BE2C (cell line): ENCODE data around the gene KARS1.

Experiments used
- DNase-seq: peaks from one replicate; pipeline ENCODE4 v3.0.0-alpha.2; 2020
- H3K27me3 ChIP-seq: fragments of 250-450 bp; sonication (Bioruptor Pico); 2 replicates; pipeline ENCODE4 v1.5.1; 2020; ENCODE audit warnings: mild to moderate bottlenecking
- H3K36me3 ChIP-seq: fragments of 250-450 bp; sonication (Bioruptor Pico); 2 replicates; pipeline ENCODE4 v1.5.1; 2020; ENCODE audit warnings: mild to moderate bottlenecking
- H3K4me1 ChIP-seq: fragments of 250-450 bp; sonication (Bioruptor Pico); 2 replicates; pipeline ENCODE4 v1.5.1; 2020
- H3K4me3 ChIP-seq: 2 replicates; pipeline ENCODE4 v1.5.1; 2011; ENCODE audit warnings: low read depth, low read length
- H3K9me3 ChIP-seq: fragments of 250-450 bp; sonication (Bioruptor Pico); 2 replicates; pipeline ENCODE4 v1.5.1; 2020
- CTCF ChIP-seq: IDR thresholded peaks from 2 replicates; pipeline ENCODE4 v1.5.1; 2012; ENCODE audit warnings: mild to moderate bottlenecking, low read depth, low read length

KARS1 gene

GRCh38 chr16:75621170-75621477, 26.3 kb downstream of the KARS1 start:
- peak; percentile 76 for TF ChIP-seq CTCF
- no peak for DNase-seq
- H3K36me3 ChIP-seq: peaks cover 11% of the 10 kb centered on the region
- H3K27me3 ChIP-seq: no peaks in the 10 kb centered on the region
- no peaks in the 10 kb centered on the region for H3K9me3 ChIP-seq
- no peak overlapping the region for H3K4me3 ChIP-seq
- H3K4me1 ChIP-seq: no peaks in the 10 kb centered on the region; the same call in 1 of the 2 replicates

GRCh38 chr16:75620326-75621169, 26.9 kb downstream of the KARS1 start:
- no peak for TF ChIP-seq CTCF
- DNase-seq: no peak
- Histone ChIP-seq H3K4me1 (no peaks in the 10 kb centered on the region; the same call in 1 of the 2 replicates), H3K27me3 (no peaks in the 10 kb centered on the region), H3K9me3 (no peaks in the 10 kb centered on the region), H3K4me3 (no peak overlapping the region), H3K36me3 (peaks cover 6% of the 10 kb centered on the region)

- Histone ChIP-seq H3K36me3 (peaks cover 11% of the 10 kb centered on the region), H3K27me3 (no peaks in the 10 kb centered on the region), H3K4me3 (no peak overlapping the region), H3K9me3 (no peaks in the 10 kb centered on the region), H3K4me1 (no peaks in the 10 kb centered on the region; the same call in 1 of the 2 replicates)
- no peak for DNase-seq
- no peak for TF ChIP-seq CTCF
Observed at GRCh38 chr16:75618780-75619179, 28.7 kb downstream of the KARS1 start.

- DNase-seq: no peak
- Histone ChIP-seq H3K9me3 (no peaks in the 10 kb centered on the region), H3K36me3 (peaks cover 21% of the 10 kb centered on the region), H3K27me3 (no peaks in the 10 kb centered on the region), H3K4me3 (no peak overlapping the region), H3K4me1 (no peaks in the 10 kb centered on the region; the same call in 1 of the 2 replicates)
- TF ChIP-seq CTCF: no peak
Observed at GRCh38 chr16:75617121-75617520, 30.3 kb downstream of the KARS1 start.

GRCh38 chr16:75616521-75617010, 30.9 kb downstream of the KARS1 start:
- no peak for TF ChIP-seq CTCF
- Histone ChIP-seq H3K36me3 (peaks cover 26% of the 10 kb centered on the region), H3K4me3 (no peak overlapping the region), H3K4me1 (no peaks in the 10 kb centered on the region), H3K9me3 (no peaks in the 10 kb centered on the region), H3K27me3 (no peaks in the 10 kb centered on the region)
- no peak for DNase-seq

- Histone ChIP-seq H3K27me3 (no peaks in the 10 kb centered on the region), H3K4me3 (no peak overlapping the region), H3K36me3 (peaks cover 33% of the 10 kb centered on the region), H3K4me1 (no peaks in the 10 kb centered on the region), H3K9me3 (no peaks in the 10 kb centered on the region)
- no peak for TF ChIP-seq CTCF
- DNase-seq: no peak
Observed at GRCh38 chr16:75615619-75616018, 31.8 kb downstream of the KARS1 start.
